Endothelial cell of umbilical vein (primary cell): ENCODE results near the gene PTTG1IP.

Experiments used
- CTCF ChIP-seq, 2 donors: IDR thresholded peaks; 1 replicate in 1 of 2; 2 replicates in 1 of 2; pipeline ENCODE4 v1.5.1; 2011; ENCODE audit warnings: low read length in 2 of 2, mild to moderate bottlenecking in 2 of 2, moderate library complexity in 2 of 2, control low read depth in 1 of 2, inconsistent platforms in 1 of 2, low read depth in 1 of 2; ENCODE audit not compliant: insufficient read depth in 1 of 2; ENCODE audit errors: extremely low read depth in 1 of 2
- JUN ChIP-seq: IDR thresholded peaks from 2 replicates; pipeline ENCODE4 v1.6.1; 2011; ENCODE audit warnings: borderline replicate concordance, low read depth; ENCODE audit not compliant: insufficient read length, insufficient read depth

GRCh38 chr21:44903050-44903685 lies 29.7 kb upstream of the PTTG1IP start:
- no peak for TF ChIP-seq CTCF (IDR thresholded peaks at IDR 0.05; ENCODE audit: extremely low read depth in 1 of 2, insufficient read depth in 1 of 2, low read depth in 1 of 2, low read length in 2 of 2)
- no peak for TF ChIP-seq JUN
